Gastrocnemius medialis (tissue), 4 donors: ENCODE data around the gene MS4A4E. TPM values are rescaled to one million over a fixed set of nuclear protein-coding genes. Genes with fewer than 3 reads are reported as not detected.
"Not testable (repeated sequence)": the region's sequence is repeated elsewhere in the genome, so short reads cannot be mapped to it uniquely, and the experiment has no call there.

Source experiments
- ATAC-seq, 2 donors: fragments of 150-250 bp; one replicate each; pipeline ENCODE4 v1.9.1; 2016
- DNase-seq, 2 donors: peaks; one replicate each; pipeline ENCODE4 v3.0.0-alpha.2; 2019
- H3K27ac ChIP-seq, 4 donors: fragments of 200-600 bp; sonication (generic); 1 replicate in 1 of 4; 2 replicates in 3 of 4; pipeline ENCODE4 v1.5.1; 2016 to 2018; ENCODE audit warnings: mild to moderate bottlenecking in 2 of 4, moderate library complexity in 1 of 4
- H3K27me3 ChIP-seq, 3 donors: fragments of 200-600 bp; sonication (generic) in 2 of 3; 1 replicate in 1 of 3; 2 replicates in 2 of 3; pipeline versions ENCODE4 v1.5.1 to v1.6.0; 2016 to 2019; ENCODE audit warnings: mild to moderate bottlenecking in 1 of 3, moderate library complexity in 1 of 3
- H3K36me3 ChIP-seq, 2 donors: fragments of 200-600 bp; sonication (generic) in 1 of 2; one replicate each; pipeline ENCODE4 v1.5.1; 2017 to 2018
- H3K4me1 ChIP-seq, 2 donors: fragments of 200-600 bp; sonication (generic) in 1 of 2; one replicate each; pipeline ENCODE4 v1.5.1; 2016 to 2017; ENCODE audit warnings: mild to moderate bottlenecking in 2 of 2
- H3K4me3 ChIP-seq, 4 donors: fragments of 200-600 bp; sonication (generic) in 3 of 4; 1 replicate in 1 of 4; 2 replicates in 3 of 4; pipeline ENCODE4 v1.5.1; 2016 to 2019; ENCODE audit warnings: mild to moderate bottlenecking in 2 of 4
- H3K9me3 ChIP-seq, 3 donors: fragments of 200-600 bp; sonication (generic) in 2 of 3; 1 replicate in 1 of 3; 2 replicates in 2 of 3; pipeline ENCODE4 v1.5.1; 2016 to 2019
- POLR2A ChIP-seq, 2 donors: fragments of 450-650 bp; IDR thresholded peaks; one replicate each; pipeline ENCODE4 v1.6.1; 2017; ENCODE audit warnings: antibody characterized with exemption in 2 of 2, mild to moderate bottlenecking in 2 of 2, moderate library complexity in 2 of 2
- in situ Hi-C, 4 donors: fragments of 200-750 bp; cut with MboI; loops; one replicate each; pipeline versions ENCODE4 v1.15.0 to v1.8.0; 2017; ENCODE audit warnings: low sequenced_read_pairs in 4 of 4
- intact Hi-C: fragments of 100-400 bp; cut with DNase I; formaldehyde crosslinking; loops from one replicate; pipeline ENCODE4 v1.15.1; 2023; ENCODE audit warnings: low total_unique reads
- total RNA-seq, 4 donors: library from RNA; depleted of rRNA; stranded (reverse); fragments of >200 nt; gene quantifications; one replicate each; pipeline versions ENCODE4 v1.1.0 to v1.2.3, GENCODE V29; 2016
- TF ChIP-seq, protein P1 (sequence below), 5 experiments: fragments of 450-650 bp in 3 of 5; fragments of 200-600 bp in 2 of 5; sonication (generic) in 2 of 5; IDR thresholded peaks in 4 of 5; conservative IDR thresholded peaks in 1 of 5; 1 replicate in 4 of 5; 2 replicates in 1 of 5; pipeline ENCODE4 v1.5.1; 2016 to 2019; ENCODE audit warnings: antibody characterized with exemption in 5 of 5, mild to moderate bottlenecking in 3 of 5, moderate library complexity in 3 of 5

The MS4A4E gene
- total RNA-seq, 4 donors from 2014 or later, result 2.8 TPM; not detected in 3

DNA sequence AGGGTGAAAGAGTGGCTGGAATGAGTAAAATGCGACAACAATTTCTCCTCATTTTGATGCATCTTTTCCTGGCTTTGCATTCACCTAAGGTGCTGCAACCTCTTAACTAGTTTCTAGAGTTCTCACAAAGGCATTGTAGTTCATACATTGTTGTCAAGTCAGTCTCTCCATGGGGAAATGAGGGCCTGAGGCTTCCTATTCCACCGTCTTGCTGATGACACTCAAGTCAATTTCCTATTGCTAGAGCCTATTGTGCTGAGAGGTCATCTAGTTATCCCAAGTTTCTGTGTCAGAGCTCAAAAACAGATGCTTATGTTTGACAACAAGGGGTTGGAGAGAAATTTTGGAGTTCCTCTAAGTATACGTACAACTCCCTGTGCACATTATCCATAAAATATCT is 48.4 kb downstream of the MS4A4E start:
- intact Hi-C loops (loop anchor here (5.0 to 10.0 kb wide), 2 partner anchors 370 to 442 kb away; no protein-coding TSS in a partner anchor), in situ Hi-C loops (loop anchor here in 1 of 4 donors (25.0 kb wide), 1 partner anchor 107 kb away; the partner anchor contains the start of gene MS4A2)
- Histone ChIP-seq H3K27ac (no peak overlapping the region), H3K9me3 (no peaks in the 10 kb centered on the region), H3K4me3 (no peak overlapping the region), H3K36me3 (no peaks in the 10 kb centered on the region), H3K27me3 (no peaks in the 10 kb centered on the region), H3K4me1 (no peaks in the 10 kb centered on the region)
- DNase-seq (no peak), ATAC-seq (no peak)
- TF ChIP-seq POLR2A (IDR thresholded peaks at IDR 0.05), result no peak
- TF ChIP-seq, protein P1, sequence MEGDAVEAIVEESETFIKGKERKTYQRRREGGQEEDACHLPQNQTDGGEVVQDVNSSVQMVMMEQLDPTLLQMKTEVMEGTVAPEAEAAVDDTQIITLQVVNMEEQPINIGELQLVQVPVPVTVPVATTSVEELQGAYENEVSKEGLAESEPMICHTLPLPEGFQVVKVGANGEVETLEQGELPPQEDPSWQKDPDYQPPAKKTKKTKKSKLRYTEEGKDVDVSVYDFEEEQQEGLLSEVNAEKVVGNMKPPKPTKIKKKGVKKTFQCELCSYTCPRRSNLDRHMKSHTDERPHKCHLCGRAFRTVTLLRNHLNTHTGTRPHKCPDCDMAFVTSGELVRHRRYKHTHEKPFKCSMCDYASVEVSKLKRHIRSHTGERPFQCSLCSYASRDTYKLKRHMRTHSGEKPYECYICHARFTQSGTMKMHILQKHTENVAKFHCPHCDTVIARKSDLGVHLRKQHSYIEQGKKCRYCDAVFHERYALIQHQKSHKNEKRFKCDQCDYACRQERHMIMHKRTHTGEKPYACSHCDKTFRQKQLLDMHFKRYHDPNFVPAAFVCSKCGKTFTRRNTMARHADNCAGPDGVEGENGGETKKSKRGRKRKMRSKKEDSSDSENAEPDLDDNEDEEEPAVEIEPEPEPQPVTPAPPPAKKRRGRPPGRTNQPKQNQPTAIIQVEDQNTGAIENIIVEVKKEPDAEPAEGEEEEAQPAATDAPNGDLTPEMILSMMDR (IDR thresholded peaks at IDR 0.05 in 4 of 5, conservative IDR thresholded peaks at IDR 0.05 in 1 of 5), result no peak

DNA sequence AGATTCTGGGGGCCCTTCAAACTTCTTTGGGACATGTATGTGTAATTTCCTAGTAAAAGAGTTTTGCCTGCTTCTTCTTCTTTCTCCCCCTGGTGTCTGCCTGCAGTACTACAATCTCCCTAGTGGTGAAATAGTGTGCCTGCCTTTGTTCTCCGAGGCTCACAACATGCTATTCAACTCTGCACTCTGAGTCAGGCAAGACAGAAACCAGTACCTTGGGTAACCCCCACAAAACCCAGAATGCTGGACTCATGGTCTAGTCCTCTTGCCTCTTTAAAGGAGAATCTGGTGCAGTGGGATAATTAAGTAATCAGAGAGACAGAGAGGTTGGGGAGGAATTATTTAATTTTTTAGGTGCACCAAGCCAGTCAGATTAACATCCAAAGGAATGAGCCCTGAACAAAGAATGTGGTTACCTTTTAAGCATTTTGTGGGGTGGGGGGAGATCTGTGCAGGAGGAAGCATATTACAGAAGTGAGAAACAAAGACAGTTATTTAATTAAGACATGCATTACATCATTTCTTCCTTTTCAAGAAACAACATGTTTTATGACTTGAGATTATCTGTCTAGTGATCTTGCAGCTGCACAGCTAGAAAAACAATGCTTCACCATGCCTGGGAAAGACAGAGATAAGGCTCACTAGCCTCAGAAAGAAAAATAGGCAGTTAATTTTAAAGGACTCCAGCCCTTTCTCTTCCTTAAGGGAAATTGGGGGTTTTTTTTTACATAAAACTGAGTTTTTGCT is 49.1 kb downstream of the MS4A4E start:
- DNase-seq (no peak), ATAC-seq (peak in 1 of 2 donors; percentile 33)
- no peak overlapping the region for H3K4me3 ChIP-seq
- H3K27ac ChIP-seq, result no peak overlapping the region
- H3K36me3 ChIP-seq, result no peaks in the 10 kb centered on the region
- no peaks in the 10 kb centered on the region for H3K4me1 ChIP-seq
- H3K27me3 ChIP-seq, result no peaks in the 10 kb centered on the region
- H3K9me3 ChIP-seq, result no peaks in the 10 kb centered on the region
- intact Hi-C loops, result loop anchor here (5.0 to 10.0 kb wide), 2 partner anchors 369 to 442 kb away; no protein-coding TSS in a partner anchor
- in situ Hi-C loops, result loop anchor here in 1 of 4 donors (25.0 kb wide), 1 partner anchor 107 kb away; the partner anchor contains the start of gene MS4A2
- TF ChIP-seq, protein P1 (IDR thresholded peaks at IDR 0.05 in 4 of 5, conservative IDR thresholded peaks at IDR 0.05 in 1 of 5), result peak; percentile 39 to 71 (median 63)
- TF ChIP-seq POLR2A (IDR thresholded peaks at IDR 0.05), result no peak

DNA sequence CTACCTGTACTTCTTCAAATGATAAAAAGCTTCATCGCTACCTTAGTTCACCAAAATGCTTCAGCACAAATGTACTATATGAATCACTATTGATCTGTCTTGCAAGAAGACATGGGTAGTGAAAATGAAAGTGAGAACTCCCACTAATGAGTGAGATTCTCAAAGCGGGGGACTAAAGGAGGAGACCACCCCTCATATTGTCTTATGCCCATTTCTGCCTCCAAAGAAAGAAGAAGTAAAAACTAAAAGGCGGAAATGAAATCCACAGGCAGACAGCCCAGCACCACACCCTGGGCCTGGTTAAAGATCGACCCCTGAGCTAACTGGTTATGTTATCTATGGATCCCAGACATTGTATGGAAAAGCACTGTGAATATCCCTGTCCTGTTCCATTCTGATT is 50.4 kb downstream of the MS4A4E start:
- not testable (repeated sequence) for H3K27me3 ChIP-seq, ATAC-seq, H3K27ac ChIP-seq, H3K9me3 ChIP-seq, DNase-seq, H3K4me3 ChIP-seq, H3K36me3 ChIP-seq, H3K4me1 ChIP-seq
- in situ Hi-C loops, result loop anchor here in 1 of 4 donors (25.0 kb wide), 1 partner anchor 105 kb away; the partner anchor contains the start of gene MS4A2
- intact Hi-C loops, result loop anchor here (5.0 to 10.0 kb wide), 2 partner anchors 368 to 440 kb away; no protein-coding TSS in a partner anchor

DNA sequence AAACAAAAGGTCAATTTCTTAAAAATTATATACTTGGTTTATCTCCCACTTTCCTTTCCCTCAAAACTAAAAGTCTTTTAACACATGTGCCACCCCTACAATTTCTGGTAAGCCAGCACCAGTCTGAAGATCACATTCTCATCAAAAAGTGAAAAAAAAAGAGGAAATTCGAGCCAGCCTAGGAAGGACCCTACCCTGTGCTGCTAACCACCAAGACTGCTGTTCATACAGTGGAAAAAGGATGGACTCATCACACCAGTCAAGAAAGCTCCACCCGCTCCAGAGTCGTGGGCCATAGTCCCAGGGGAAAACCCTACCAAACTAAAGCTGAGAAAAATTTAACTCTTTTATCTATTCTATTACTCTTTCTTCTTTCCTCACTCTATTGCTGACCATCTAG is 54.5 kb downstream of the MS4A4E start:
- DNase-seq, H3K36me3 ChIP-seq, H3K4me1 ChIP-seq, ATAC-seq, H3K27me3 ChIP-seq, H3K4me3 ChIP-seq, H3K9me3 ChIP-seq, intact Hi-C loops, H3K27ac ChIP-seq: not testable (repeated sequence)
- in situ Hi-C loops, result loop anchor here in 1 of 4 donors (25.0 kb wide), 1 partner anchor 101 kb away; the partner anchor contains the start of gene MS4A2

DNA sequence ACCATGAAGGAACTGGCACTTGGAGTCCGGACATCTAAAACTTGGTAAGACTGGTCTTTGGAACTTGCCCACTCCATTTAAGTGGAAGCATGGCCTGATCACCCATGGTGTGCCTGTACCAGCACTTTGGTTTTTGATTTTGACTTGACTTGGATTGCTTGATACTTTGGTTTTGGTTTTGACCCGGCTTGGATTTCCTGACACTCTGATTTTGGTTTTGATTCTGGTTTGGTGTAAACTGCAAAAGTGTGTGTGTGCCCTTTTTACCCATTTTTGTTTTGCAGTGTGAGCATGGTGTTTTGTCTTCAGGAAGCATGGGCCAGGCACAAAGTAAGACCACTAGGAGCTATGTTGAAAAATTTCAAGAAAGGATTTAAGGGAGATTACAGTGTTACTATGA is 56.8 kb downstream of the MS4A4E start:
- H3K36me3 ChIP-seq, intact Hi-C loops, DNase-seq, H3K27ac ChIP-seq, H3K9me3 ChIP-seq, ATAC-seq, H3K4me1 ChIP-seq, H3K27me3 ChIP-seq, H3K4me3 ChIP-seq: not testable (repeated sequence)
- in situ Hi-C loops, result loop anchor here in 1 of 4 donors (25.0 kb wide), 1 partner anchor 99 kb away; the partner anchor contains the start of gene MS4A2

DNA sequence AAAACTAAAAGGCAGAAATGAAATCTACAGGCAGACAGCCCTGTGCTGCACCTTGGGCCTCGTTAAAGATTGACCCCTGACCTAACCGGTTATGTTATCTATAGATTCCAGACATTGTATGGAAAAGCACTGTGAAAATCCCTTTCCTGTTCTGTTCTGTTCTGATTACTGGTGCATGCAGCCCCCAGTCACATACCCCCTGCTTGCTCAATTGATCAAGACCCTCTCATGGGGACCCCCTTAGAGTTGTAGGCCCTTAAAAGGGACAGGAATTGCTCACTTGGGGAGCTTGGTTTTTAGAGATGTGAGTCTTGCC is 57.5 kb downstream of the MS4A4E start:
- ATAC-seq, H3K27me3 ChIP-seq, intact Hi-C loops, H3K36me3 ChIP-seq, H3K9me3 ChIP-seq, DNase-seq, H3K4me3 ChIP-seq, H3K27ac ChIP-seq, H3K4me1 ChIP-seq: not testable (repeated sequence)
- in situ Hi-C loops, result loop anchor here in 1 of 4 donors (25.0 kb wide), 1 partner anchor 98 kb away; the partner anchor contains the start of gene MS4A2
